ENCODE results near the gene ARMH4. TPM values are rescaled to one million over a fixed set of nuclear protein-coding genes. Genes with fewer than 3 reads are reported as not detected.

ARMH4 gene
- total and polyA plus RNA-seq, 2 donors (not counting 1 experiment from before 2014, with no cell fraction given): not detected

- POLR2A ChIA-PET: no interaction called here
- Mint-ChIP-seq H3K27me3 (peaks cover 30% of the 10 kb centered on the region), H3K4me3 (no peak overlapping the region), H3K9me3 (ENCODE audit: insufficient read depth) (no peaks in the 10 kb centered on the region), H3K4me1 (no peaks in the 10 kb centered on the region), H3K27ac (no peak overlapping the region)
- H3K4me2 ChIP-seq (replicated peaks; ENCODE audit: low read depth, low read length, poor library complexity, severe bottlenecking): no peak overlapping the region
- H3K27me3 ChIP-seq (replicated peaks in 1 of 4; ENCODE audit: control extremely low read depth in 1 of 4, control insufficient read depth in 3 of 4, insufficient read depth in 4 of 4, low read length in 3 of 4): peaks cover 0 to 10% (median 3%) of the 10 kb centered on the region in 4 experiments
- no peak overlapping the region for H2AFZ ChIP-seq (ENCODE audit: insufficient read depth, low read depth, low read length, poor library complexity, severe bottlenecking)
- intact Hi-C loops (cut with micrococcal nuclease): no loop called here
- ATAC-seq (ENCODE audit: low read depth): no peak
- H3K4me3 ChIP-seq (ENCODE audit: control extremely low read depth in 1 of 5, extremely low read depth in 1 of 5, insufficient read depth in 1 of 5, low read depth in 2 of 5, low read length in 4 of 5): no peak overlapping the region
- H3K9ac ChIP-seq (ENCODE audit: low read length): no peak overlapping the region
- H3K4me1 ChIP-seq (ENCODE audit: control insufficient read depth in 2 of 2, insufficient read depth in 2 of 2, low read length in 2 of 2): no peaks in the 10 kb centered on the region
- WGBS (ENCODE audit: insufficient coverage): 82% methylated on average over 3 of the region's 3 CpGs
- no peaks in the 10 kb centered on the region for H3K79me2 ChIP-seq (ENCODE audit: control insufficient read depth, insufficient read depth, low read length)
- DNase-seq: no peak
- no peaks in the 10 kb centered on the region for H3K9me3 ChIP-seq (ENCODE audit: control extremely low read depth in 1 of 3, control insufficient read depth in 2 of 3, insufficient read depth in 1 of 3, low read length in 2 of 3)
- H3K36me3 ChIP-seq (replicated peaks in 1 of 2; ENCODE audit: control extremely low read depth in 1 of 2, control insufficient read depth in 1 of 2, extremely low read depth in 1 of 2, insufficient read depth in 2 of 2, low read length in 1 of 2): no peaks in the 10 kb centered on the region
- CTCF ChIA-PET: no interaction called here
- TF ChIP-seq EZH2 (IDR thresholded peaks at IDR 0.05; ENCODE audit: borderline replicate concordance, insufficient read depth, low read depth, low read length, poor library complexity, severe bottlenecking) (no peak), CTCF (IDR thresholded peaks at IDR 0.05) (no peak)
- H3K27ac ChIP-seq (ENCODE audit: low read length in 2 of 2): no peak overlapping the region
- no peaks in the 10 kb centered on the region for H4K20me1 ChIP-seq (ENCODE audit: control insufficient read depth, insufficient read depth, low read length, poor library complexity, severe bottlenecking)
Measured at GRCh38 chr14:58089612-58090011, 62.4 kb downstream of the ARMH4 start.

GRCh38 chr14:58088961-58089360 is 63.1 kb downstream of the ARMH4 start:
- H3K79me2 ChIP-seq (ENCODE audit: control insufficient read depth, insufficient read depth, low read length): no peaks in the 10 kb centered on the region
- no peak overlapping the region for H3K9ac ChIP-seq (ENCODE audit: low read length)
- peaks cover 0 to 16% (median 3%) of the 10 kb centered on the region in 4 experiments for H3K27me3 ChIP-seq (replicated peaks in 1 of 4; ENCODE audit: control extremely low read depth in 1 of 4, control insufficient read depth in 3 of 4, insufficient read depth in 4 of 4, low read length in 3 of 4)
- Mint-ChIP-seq H3K27me3 (peaks cover 28% of the 10 kb centered on the region), H3K9me3 (ENCODE audit: insufficient read depth) (no peaks in the 10 kb centered on the region), H3K27ac (no peak overlapping the region), H3K4me3 (no peak overlapping the region), H3K4me1 (no peaks in the 10 kb centered on the region)
- H3K27ac ChIP-seq (ENCODE audit: low read length in 2 of 2): no peak overlapping the region
- no peaks in the 10 kb centered on the region for H3K36me3 ChIP-seq (replicated peaks in 1 of 2; ENCODE audit: control extremely low read depth in 1 of 2, control insufficient read depth in 1 of 2, extremely low read depth in 1 of 2, insufficient read depth in 2 of 2, low read length in 1 of 2)
- ChIA-PET POLR2A (no interaction called here), CTCF (interaction anchor here (0.6 to 0.8 kb wide), 3 partner anchors 17 to 71 kb away, joined by 3 to 4 read pairs (median 3); no protein-coding TSS in a partner anchor)
- no peaks in the 10 kb centered on the region for H3K9me3 ChIP-seq (ENCODE audit: control extremely low read depth in 1 of 3, control insufficient read depth in 2 of 3, insufficient read depth in 1 of 3, low read length in 2 of 3)
- no CpG with 5 or more reads among the region's 2 CpGs for WGBS (ENCODE audit: insufficient coverage)
- no peak for TF ChIP-seq EZH2 (IDR thresholded peaks at IDR 0.05; ENCODE audit: borderline replicate concordance, insufficient read depth, low read depth, low read length, poor library complexity, severe bottlenecking)
- no peak for TF ChIP-seq CTCF (IDR thresholded peaks at IDR 0.05)
- no peak overlapping the region for H2AFZ ChIP-seq (ENCODE audit: insufficient read depth, low read depth, low read length, poor library complexity, severe bottlenecking)
- no peaks in the 10 kb centered on the region for H3K4me1 ChIP-seq (ENCODE audit: control insufficient read depth in 2 of 2, insufficient read depth in 2 of 2, low read length in 2 of 2)
- H3K4me2 ChIP-seq (replicated peaks; ENCODE audit: low read depth, low read length, poor library complexity, severe bottlenecking): no peak overlapping the region
- no peak overlapping the region for H3K4me3 ChIP-seq (ENCODE audit: control extremely low read depth in 1 of 5, extremely low read depth in 1 of 5, insufficient read depth in 1 of 5, low read depth in 2 of 5, low read length in 4 of 5)
- DNase-seq (no peak), ATAC-seq (ENCODE audit: low read depth) (no peak)
- intact Hi-C loops (cut with micrococcal nuclease): no loop called here
- no peaks in the 10 kb centered on the region for H4K20me1 ChIP-seq (ENCODE audit: control insufficient read depth, insufficient read depth, low read length, poor library complexity, severe bottlenecking)

Data from B cell (primary cell).